ENCODE measurements around the gene ARHGAP26. TPM values are rescaled to one million over a fixed set of nuclear protein-coding genes. Genes with fewer than 3 reads are reported as not detected.

ARHGAP26 gene
- total and polyA plus RNA-seq, 2 donors (not counting 1 experiment from before 2014, with no cell fraction given), result 4.1 to 6.8 TPM

- no peak overlapping the region for H3K4me2 ChIP-seq (ENCODE audit: extremely low read depth, insufficient read depth, low read length)
- H3K36me3 ChIP-seq (ENCODE audit: control insufficient read depth, insufficient read depth, low read length), result no peaks in the 10 kb centered on the region
- no peaks in the 10 kb centered on the region for H4K20me1 ChIP-seq (ENCODE audit: control insufficient read depth, extremely low read depth, insufficient read depth, low read length)
- TF ChIP-seq, protein P1, sequence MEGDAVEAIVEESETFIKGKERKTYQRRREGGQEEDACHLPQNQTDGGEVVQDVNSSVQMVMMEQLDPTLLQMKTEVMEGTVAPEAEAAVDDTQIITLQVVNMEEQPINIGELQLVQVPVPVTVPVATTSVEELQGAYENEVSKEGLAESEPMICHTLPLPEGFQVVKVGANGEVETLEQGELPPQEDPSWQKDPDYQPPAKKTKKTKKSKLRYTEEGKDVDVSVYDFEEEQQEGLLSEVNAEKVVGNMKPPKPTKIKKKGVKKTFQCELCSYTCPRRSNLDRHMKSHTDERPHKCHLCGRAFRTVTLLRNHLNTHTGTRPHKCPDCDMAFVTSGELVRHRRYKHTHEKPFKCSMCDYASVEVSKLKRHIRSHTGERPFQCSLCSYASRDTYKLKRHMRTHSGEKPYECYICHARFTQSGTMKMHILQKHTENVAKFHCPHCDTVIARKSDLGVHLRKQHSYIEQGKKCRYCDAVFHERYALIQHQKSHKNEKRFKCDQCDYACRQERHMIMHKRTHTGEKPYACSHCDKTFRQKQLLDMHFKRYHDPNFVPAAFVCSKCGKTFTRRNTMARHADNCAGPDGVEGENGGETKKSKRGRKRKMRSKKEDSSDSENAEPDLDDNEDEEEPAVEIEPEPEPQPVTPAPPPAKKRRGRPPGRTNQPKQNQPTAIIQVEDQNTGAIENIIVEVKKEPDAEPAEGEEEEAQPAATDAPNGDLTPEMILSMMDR (conservative IDR thresholded peaks at IDR 0.05 in 1 of 2, IDR thresholded peaks at IDR 0.05 in 1 of 2; ENCODE audit: low read depth in 1 of 2, low read length in 2 of 2), result no peak
- TF ChIP-seq EZH2 (IDR thresholded peaks at IDR 0.05; ENCODE audit: low read length, missing control alignments), result no peak
- no peaks in the 10 kb centered on the region for H3K27me3 ChIP-seq (ENCODE audit: control insufficient read depth, insufficient read depth, low read length)
- H2AFZ ChIP-seq (ENCODE audit: low read length), result no peak overlapping the region
- no peak overlapping the region for H3K4me3 ChIP-seq (replicated peaks in 1 of 4; ENCODE audit: control extremely low read depth in 1 of 4, insufficient read depth in 1 of 4, low read depth in 3 of 4, low read length in 4 of 4)
- peak in 1 of 2 donors; percentile 62 for DNase-seq (ENCODE audit: low read depth in 2 of 2)
- H3K4me1 ChIP-seq (ENCODE audit: control insufficient read depth, extremely low read depth, insufficient read depth, low read length), result peaks cover 20% of the 10 kb centered on the region
- no peak overlapping the region for H3K27ac ChIP-seq (ENCODE audit: insufficient read depth, low read length)
- H3K9me3 ChIP-seq (ENCODE audit: control insufficient read depth, insufficient read depth, low read depth, low read length), result no peaks in the 10 kb centered on the region
- H3K9ac ChIP-seq (ENCODE audit: insufficient read depth, low read length), result no peak overlapping the region
- no peaks in the 10 kb centered on the region for H3K79me2 ChIP-seq (ENCODE audit: control insufficient read depth, insufficient read depth, low read length)
Observed at GRCh38 chr5:143004361-143005145, 234.4 kb downstream of the ARHGAP26 start.

DNA sequence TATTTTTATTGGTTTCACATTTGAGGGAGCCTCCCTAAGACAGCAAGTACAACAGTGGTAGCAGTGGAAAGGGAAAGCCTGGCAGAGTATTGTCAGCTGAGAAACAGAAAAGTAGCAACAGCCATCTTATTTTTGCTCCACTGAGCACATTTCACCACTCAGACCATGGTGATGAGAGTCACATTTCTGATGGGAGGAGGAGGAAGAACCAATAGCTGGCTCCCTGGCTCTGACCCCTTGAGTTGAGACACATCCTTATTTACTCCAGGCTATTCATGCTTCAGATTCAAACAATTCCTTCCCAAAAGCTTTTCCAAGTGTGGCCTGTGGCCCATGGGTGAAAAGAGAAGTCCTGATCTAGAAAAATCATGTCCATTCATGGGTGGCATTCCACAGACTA is 236.3 kb downstream of the ARHGAP26 start:
- peaks cover 23% of the 10 kb centered on the region for H3K4me1 ChIP-seq (ENCODE audit: control insufficient read depth, extremely low read depth, insufficient read depth, low read length)
- TF ChIP-seq, protein P1 (conservative IDR thresholded peaks at IDR 0.05 in 1 of 2, IDR thresholded peaks at IDR 0.05 in 1 of 2; ENCODE audit: low read depth in 1 of 2, low read length in 2 of 2), result no peak
- no peak for TF ChIP-seq EZH2 (IDR thresholded peaks at IDR 0.05; ENCODE audit: low read length, missing control alignments)
- H2AFZ ChIP-seq (ENCODE audit: low read length), result no peak overlapping the region
- no peaks in the 10 kb centered on the region for H3K27me3 ChIP-seq (ENCODE audit: control insufficient read depth, insufficient read depth, low read length)
- no peak overlapping the region for H3K4me2 ChIP-seq (ENCODE audit: extremely low read depth, insufficient read depth, low read length)
- DNase-seq (ENCODE audit: low read depth in 2 of 2), result no peak
- no peaks in the 10 kb centered on the region for H4K20me1 ChIP-seq (ENCODE audit: control insufficient read depth, extremely low read depth, insufficient read depth, low read length)
- no peaks in the 10 kb centered on the region for H3K9me3 ChIP-seq (ENCODE audit: control insufficient read depth, insufficient read depth, low read depth, low read length)
- H3K4me3 ChIP-seq (replicated peaks in 1 of 4; ENCODE audit: control extremely low read depth in 1 of 4, insufficient read depth in 1 of 4, low read depth in 3 of 4, low read length in 4 of 4), result no peak overlapping the region
- no peak overlapping the region for H3K9ac ChIP-seq (ENCODE audit: insufficient read depth, low read length)
- H3K27ac ChIP-seq (ENCODE audit: insufficient read depth, low read length), result no peak overlapping the region
- H3K36me3 ChIP-seq (ENCODE audit: control insufficient read depth, insufficient read depth, low read length), result no peaks in the 10 kb centered on the region
- H3K79me2 ChIP-seq (ENCODE audit: control insufficient read depth, insufficient read depth, low read length), result no peaks in the 10 kb centered on the region

- Histone ChIP-seq H3K9me3 (ENCODE audit: control insufficient read depth, insufficient read depth, low read depth, low read length) (no peaks in the 10 kb centered on the region), H3K79me2 (ENCODE audit: control insufficient read depth, insufficient read depth, low read length) (no peaks in the 10 kb centered on the region), H4K20me1 (ENCODE audit: control insufficient read depth, extremely low read depth, insufficient read depth, low read length) (no peaks in the 10 kb centered on the region), H3K36me3 (ENCODE audit: control insufficient read depth, insufficient read depth, low read length) (no peaks in the 10 kb centered on the region), H3K27ac (ENCODE audit: insufficient read depth, low read length) (peak overlapping the region; percentile 59), H3K27me3 (ENCODE audit: control insufficient read depth, insufficient read depth, low read length) (no peaks in the 10 kb centered on the region), H2AFZ (ENCODE audit: low read length) (no peak overlapping the region), H3K9ac (ENCODE audit: insufficient read depth, low read length) (no peak overlapping the region), H3K4me3 (replicated peaks in 1 of 4; ENCODE audit: control extremely low read depth in 1 of 4, insufficient read depth in 1 of 4, low read depth in 3 of 4, low read length in 4 of 4) (no peak overlapping the region), H3K4me2 (ENCODE audit: extremely low read depth, insufficient read depth, low read length) (no peak overlapping the region), H3K4me1 (ENCODE audit: control insufficient read depth, extremely low read depth, insufficient read depth, low read length) (peaks cover 12% of the 10 kb centered on the region)
- DNase-seq (ENCODE audit: low read depth in 2 of 2), result no peak
- TF ChIP-seq EZH2 (IDR thresholded peaks at IDR 0.05; ENCODE audit: low read length, missing control alignments), result no peak
Observed at GRCh38 chr5:143008032-143008431, 237.9 kb downstream of the ARHGAP26 start.
